PC-3 (cell line): ENCODE data around the gene CMTR2. TPM values are rescaled to one million over a fixed set of nuclear protein-coding genes. Genes with fewer than 3 reads are reported as not detected.

Source experiments
- ATAC-seq: fragments of 200-7000 bp; cut with Tn5 transposase; 2 replicates; pipeline ENCODE4 v1.9.1; 2020; ENCODE audit warnings: mild to moderate bottlenecking, moderate library complexity
- BruUV-seq: library from RNA; stranded (reverse); fragments of 400-500 nt; replicated peaks from 2 replicates; lab custom pipeline; 2021; lab: Mats Ljungman, UMichigan
- CTCF ChIA-PET: fragments of 300-600 bp; sonication (Branson Sonifier 250); formaldehyde crosslinking; loops from one replicate; lab custom pipeline; 2022; ENCODE audit warnings: antibody characterized with exemption; lab: Charles Lee
- POLR2A ChIA-PET: fragments of 300-600 bp; sonication (Branson Sonifier 250); formaldehyde crosslinking; loops from one replicate; lab custom pipeline; 2022; ENCODE audit warnings: antibody characterized with exemption; ENCODE audit not compliant: unreplicated experiment; lab: Charles Lee
- DNase-seq: peaks from one replicate; pipeline ENCODE4 v3.0.0-alpha.2; 2015
- H2AFZ ChIP-seq: fragments of 300-600 bp; sonication (generic); 2 replicates; pipeline ENCODE4 v1.6.0; 2016; ENCODE audit warnings: antibody characterized with exemption, low read length
- H3F3A ChIP-seq: fragments of 300-600 bp; sonication (generic); one replicate; pipeline ENCODE4 v1.6.0; 2017; ENCODE audit warnings: antibody characterized with exemption, low read length, control low read depth, mild to moderate bottlenecking; ENCODE audit not compliant: unreplicated experiment
- H3K27ac ChIP-seq: fragments of 300-600 bp; sonication (generic); 2 replicates; pipeline ENCODE4 v1.5.1; 2016; ENCODE audit warnings: mild to moderate bottlenecking, low read length
- H3K27me3 ChIP-seq: fragments of 300-600 bp; sonication (generic); 2 replicates; pipeline ENCODE4 v1.6.1; 2016; ENCODE audit warnings: low read length, mixed read lengths
- H3K36me3 ChIP-seq: fragments of 300-600 bp; sonication (generic); 2 replicates; pipeline ENCODE4 v1.6.1; 2016; ENCODE audit warnings: low read depth, mixed run types, low read length, mixed read lengths
- H3K4me1 ChIP-seq: fragments of 300-600 bp; sonication (generic); 2 replicates; pipeline ENCODE4 v1.5.1; 2016; ENCODE audit warnings: low read length; ENCODE audit not compliant: insufficient read depth
- H3K4me2 ChIP-seq: fragments of 300-600 bp; sonication (generic); 2 replicates; pipeline ENCODE4 v1.6.0; 2016; ENCODE audit warnings: low read length
- H3K4me3 ChIP-seq: fragments of 300-600 bp; sonication (generic); 2 replicates; pipeline ENCODE4 v1.5.1; 2016; ENCODE audit warnings: mild to moderate bottlenecking, low read length, mixed read lengths
- H3K79me2 ChIP-seq: fragments of 300-600 bp; sonication (generic); 2 replicates; pipeline ENCODE4 v1.6.1; 2017; ENCODE audit warnings: low read length, mixed read lengths
- H3K9ac ChIP-seq: fragments of 300-600 bp; sonication (generic); 2 replicates; pipeline ENCODE4 v1.6.0; 2016; ENCODE audit warnings: mild to moderate bottlenecking, low read length
- H3K9me2 ChIP-seq: fragments of 300-600 bp; sonication (generic); replicated peaks from 2 replicates; pipeline ENCODE4 v1.6.1; 2016; ENCODE audit warnings: mixed run types, low read length, mixed read lengths
- H3K9me3 ChIP-seq: fragments of 300-600 bp; sonication (generic); 2 replicates; pipeline ENCODE4 v1.6.1; 2016; ENCODE audit warnings: low read length, mixed read lengths
- H4K20me1 ChIP-seq: fragments of 300-600 bp; sonication (generic); 2 replicates; pipeline ENCODE4 v1.6.1; 2016; ENCODE audit warnings: low read length, mixed read lengths
- CTCF ChIP-seq: fragments of 300-600 bp; sonication (generic); conservative IDR thresholded peaks from 2 replicates; pipeline ENCODE4 v1.5.1; 2017; ENCODE audit warnings: antibody characterized with exemption, low read depth, mild to moderate bottlenecking, low read length
- EZH2 ChIP-seq: fragments of 300-600 bp; sonication (generic); IDR thresholded peaks from one replicate; pipeline ENCODE4 v1.6.1; 2017; ENCODE audit warnings: antibody characterized with exemption, mild to moderate bottlenecking, low read length; ENCODE audit not compliant: unreplicated experiment
- EZH2phosphoT487 ChIP-seq: fragments of 300-600 bp; sonication (generic); IDR thresholded peaks from 2 replicates; pipeline ENCODE4 v1.6.1; 2018; ENCODE audit warnings: mild to moderate bottlenecking, antibody characterized with exemption, low read length, borderline replicate concordance
- intact Hi-C: fragments of 100-400 bp; cut with micrococcal nuclease; formaldehyde crosslinking; loops from 2 replicates; pipeline ENCODE4 v1.9.0; 2023
- total RNA-seq: library from RNA; depleted of rRNA; stranded (reverse); fragments of >200 nt; gene quantifications from 2 replicates; pipeline ENCODE4 v1.2.3, GENCODE V29; 2014

The CMTR2 gene
- total RNA-seq, 1 experiment from 2014 or later, result 14.7 TPM

- TF ChIP-seq EZH2 (no peak), CTCF (peak; percentile 79)
- Histone ChIP-seq H3F3A (no peaks in the 10 kb centered on the region), H4K20me1 (no peaks in the 10 kb centered on the region), H3K9me3 (no peaks in the 10 kb centered on the region), H3K4me1 (no peaks in the 10 kb centered on the region), H3K4me3 (no peak overlapping the region), H3K9ac (no peak overlapping the region), H3K36me3 (no peaks in the 10 kb centered on the region; the same call in 1 of the 2 replicates), H3K27me3 (no peaks in the 10 kb centered on the region), H3K4me2 (no peak overlapping the region), H3K27ac (no peak overlapping the region), H2AFZ (no peak overlapping the region), H3K79me2 (no peaks in the 10 kb centered on the region), H3K9me2 (no peaks in the 10 kb centered on the region)
- intact Hi-C loops, result loop anchor here (5.0 kb wide), 1 partner anchor 94 kb away; no protein-coding TSS in a partner anchor
- ChIA-PET POLR2A (no interaction called here), CTCF (interaction anchor here (0.5 to 1.0 kb wide), 6 partner anchors 9 to 540 kb away, joined by 3 to 5 read pairs (median 4); partner anchors contain the start of gene CMTR2)
- no TSS peak for BruUV-seq
- DNase-seq, result peak; percentile 17
- no peak for ATAC-seq
Measured at GRCh38 chr16:71311553-71312158, 22.5 kb upstream of the CMTR2 start.

- Histone ChIP-seq H4K20me1 (no peaks in the 10 kb centered on the region), H3K9ac (no peak overlapping the region), H2AFZ (no peak overlapping the region), H3K9me2 (no peaks in the 10 kb centered on the region), H3K4me3 (no peak overlapping the region), H3K27ac (no peak overlapping the region), H3K79me2 (no peaks in the 10 kb centered on the region), H3K4me2 (no peak overlapping the region), H3K4me1 (no peaks in the 10 kb centered on the region), H3K27me3 (peaks cover 17% of the 10 kb centered on the region), H3K9me3 (no peaks in the 10 kb centered on the region), H3F3A (no peaks in the 10 kb centered on the region), H3K36me3 (no peaks in the 10 kb centered on the region)
- no TSS peak for BruUV-seq
- POLR2A ChIA-PET, result no interaction called here
- peak; percentile 62 for DNase-seq
- CTCF ChIA-PET, result interaction anchor here (0.6 kb wide), 1 partner anchor 10 kb away, joined by 3 read pairs; no protein-coding TSS in a partner anchor
- TF ChIP-seq EZH2, result no peak
- no peak for TF ChIP-seq CTCF
- TF ChIP-seq EZH2phosphoT487, result no peak
- intact Hi-C loops, result no loop called here
- ATAC-seq, result peak; percentile 80
Measured at GRCh38 chr16:71303938-71304337, 14.7 kb upstream of the CMTR2 start.

GRCh38 chr16:71297341-71297634, 8.1 kb upstream of the CMTR2 start:
- BruUV-seq, result no TSS peak
- POLR2A ChIA-PET, result no interaction called here
- no peaks in the 10 kb centered on the region for H3K79me2 ChIP-seq

More at GRCh38 chr16:71297341-71297634, 8.1 kb upstream of the CMTR2 start:
- Histone ChIP-seq H3K27me3 (peaks cover 17% of the 10 kb centered on the region), H3K36me3 (no peaks in the 10 kb centered on the region), H3K9me2 (no peaks in the 10 kb centered on the region), H3K27ac (no peak overlapping the region), H3K4me2 (no peak overlapping the region), H4K20me1 (no peaks in the 10 kb centered on the region), H3K4me1 (no peaks in the 10 kb centered on the region), H2AFZ (no peak overlapping the region), H3F3A (no peaks in the 10 kb centered on the region), H3K9me3 (no peaks in the 10 kb centered on the region), H3K9ac (no peak overlapping the region), H3K4me3 (no peak overlapping the region)
- intact Hi-C loops, result no loop called here
- DNase-seq, result no peak
- CTCF ChIA-PET, result no interaction called here
- no peak for TF ChIP-seq EZH2
- no peak for TF ChIP-seq EZH2phosphoT487
- TF ChIP-seq CTCF, result no peak
- no peak for ATAC-seq
